Epithelial cell of alveolus of lung (primary cell): Measurements from ENCODE around the gene UCK2. TPM values are rescaled to one million over a fixed set of nuclear protein-coding genes. Genes with fewer than 3 reads are reported as not detected.

Experiments
- total RNA-seq: library from RNA; depleted of rRNA; stranded (reverse); fragments of >200 nt; gene quantifications from 2 replicates; pipeline ENCODE4 v1.2.1, GENCODE V29; 2015

Gene UCK2
- 26.9 and 90.6 TPM in 2 replicates for total RNA-seq

DNA sequence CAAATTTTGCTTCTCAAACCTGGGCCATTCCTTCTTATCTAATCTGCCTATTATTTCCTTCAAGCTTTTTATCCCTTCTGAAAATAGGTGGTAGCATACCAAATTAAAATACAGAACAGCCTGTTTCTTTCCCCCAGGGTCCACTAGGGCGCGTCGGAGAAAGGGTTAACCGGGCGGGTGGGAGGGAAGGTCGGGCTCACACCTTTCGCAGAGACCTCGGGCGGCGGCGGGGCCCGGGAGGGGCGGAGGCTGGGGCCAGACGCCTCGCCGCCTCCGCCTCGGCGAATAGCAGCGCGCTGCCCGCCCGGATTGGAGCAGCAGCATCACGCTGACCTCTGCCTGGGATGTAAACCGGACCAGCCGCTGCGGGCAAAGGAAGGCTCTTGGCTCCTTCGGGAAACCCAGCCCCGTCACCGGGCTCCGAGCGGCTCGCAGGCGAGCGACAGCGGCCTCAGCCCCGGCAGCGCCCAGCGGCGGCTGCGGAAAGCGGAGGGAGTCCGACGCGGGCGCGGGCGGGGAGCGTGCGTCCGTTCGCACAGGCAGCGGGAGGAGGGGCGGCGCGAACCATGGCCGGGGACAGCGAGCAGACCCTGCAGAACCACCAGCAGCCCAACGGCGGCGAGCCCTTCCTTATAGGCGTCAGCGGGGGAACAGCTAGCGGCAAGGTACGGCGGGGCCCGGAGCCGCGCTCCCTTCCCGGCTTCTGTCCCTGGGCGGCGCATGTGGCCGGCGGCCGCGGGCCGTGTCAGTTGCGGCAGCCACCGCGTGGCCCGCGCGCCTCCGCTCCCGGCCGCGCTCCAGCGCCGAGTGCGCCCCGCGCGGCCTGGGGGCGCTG lies at the start of gene UCK2:
Gene UCK2 (plus strand): TSS at position 347 of the 835 bp plus-strand sequence. CDS start 220 bp downstream, at position 567.

Other genes with a start within 250 kb of the UCK2 start
- gene MGST3, start 196.4 kb upstream of the UCK2 start, total RNA-seq: 189 and 256 TPM in 2 replicates
- 80.4 and 95.1 TPM in 2 replicates for gene ALDH9A1, start 129.1 kb upstream of the UCK2 start, total RNA-seq
- 68.8 and 76.1 TPM in 2 replicates for gene TMCO1, start 58.7 kb upstream of the UCK2 start, total RNA-seq